A549 treated with GW870086 at 1 μM for 4 hours (cell line): ENCODE results near the gene TBCA. TPM values are rescaled to one million over a fixed set of nuclear protein-coding genes. Genes with fewer than 3 reads are reported as not detected.

Source experiments
- total RNA-seq: library from RNA; stranded (reverse); fragments of 200-300 nt; extraction: Qiagen RNA extraction; gene quantifications from 5 replicates; pipeline ENCODE4 v1.2.3, GENCODE V29; 2022; ENCODE audit warnings: low read depth

TBCA gene
- 260 to 296 TPM (median 265 TPM) in 5 replicates for total RNA-seq

GRCh38 chr5:77775790-77776553 lies at the start of gene TBCA:
Gene TBCA (minus strand): TSS chr5:77776339. CDS start chr5:77776257, 82 bp downstream.

Other genes starting within 250 kb of the TBCA start
- gene OTP, start 137.6 kb downstream of the TBCA start, total RNA-seq: 0.06 to 0.13 TPM (median 0.09 TPM) in 4 of 5 replicates, not detected in the other